Naive thymus-derived CD4-positive, alpha-beta T cell (primary cell): ENCODE data around the gene APP. TPM values are rescaled to one million over a fixed set of nuclear protein-coding genes. Genes with fewer than 3 reads are reported as not detected.

ENCODE experiments used
- ATAC-seq: fragments of 150-1000 bp; cut with Tn5 transposase; 2 replicates; pipeline ENCODE4 v1.10.0; 2021; ENCODE audit warnings: mild to moderate bottlenecking, moderate library complexity
- CTCF ChIA-PET: fragments of 350-600 bp; sonication (Branson Sonifier 250); formaldehyde crosslinking; loops from one replicate; lab custom pipeline; 2021; ENCODE audit warnings: antibody characterized with exemption; lab: Charles Lee
- POLR2A ChIA-PET: fragments of 350-600 bp; sonication (Branson Sonifier 250); formaldehyde crosslinking; loops from one replicate; lab custom pipeline; 2021; ENCODE audit warnings: antibody characterized with exemption, inconsistent platforms; lab: Charles Lee
- DNase-seq, 9 donors: peaks; one replicate each; pipeline versions ENCODE4 v3.0.0 to v3.0.0-alpha.2; 2020 to 2022; ENCODE audit warnings: mixed read lengths in 1 of 9
- H3K27ac ChIP-seq: one replicate; pipeline ENCODE4 v1.7.0; 2013; ENCODE audit warnings: mild to moderate bottlenecking, low read depth, low read length, moderate library complexity
- H3K27me3 ChIP-seq, 2 donors: one replicate each; pipeline ENCODE4 v1.7.0; 2013; ENCODE audit warnings: low read length in 2 of 2, mild to moderate bottlenecking in 2 of 2, moderate library complexity in 2 of 2; ENCODE audit not compliant: control insufficient read depth in 2 of 2, insufficient read depth in 2 of 2
- H3K36me3 ChIP-seq, 3 experiments: 1 replicate in 2 of 3; 2 replicates in 1 of 3; pipeline ENCODE4 v1.7.0; 2013; ENCODE audit warnings: low read length in 3 of 3, mild to moderate bottlenecking in 3 of 3, moderate library complexity in 1 of 3; ENCODE audit not compliant: insufficient read depth in 3 of 3, control insufficient read depth in 2 of 3
- H3K4me1 ChIP-seq, 2 donors: one replicate each; pipeline ENCODE4 v1.7.0; 2013; ENCODE audit warnings: low read length in 2 of 2, mild to moderate bottlenecking in 2 of 2, moderate library complexity in 1 of 2; ENCODE audit not compliant: control insufficient read depth in 2 of 2, insufficient read depth in 2 of 2
- H3K4me3 ChIP-seq: 2 replicates; pipeline ENCODE4 v1.7.0; 2013; ENCODE audit warnings: mild to moderate bottlenecking, low read length
- H3K9me3 ChIP-seq, 3 experiments: 1 replicate in 2 of 3; 2 replicates in 1 of 3; pipeline ENCODE4 v1.7.0; 2013; ENCODE audit warnings: low read length in 3 of 3; ENCODE audit not compliant: control insufficient read depth in 2 of 3
- H3K27ac Mint-ChIP-seq, 9 donors: one replicate each; pipeline ENCODE4 v1.8.0; 2020 to 2022; ENCODE audit warnings: mixed read lengths in 9 of 9, mild to moderate bottlenecking in 8 of 9, moderate library complexity in 5 of 9, inconsistent platforms in 2 of 9
- H3K27me3 Mint-ChIP-seq, 5 donors: one replicate each; pipeline ENCODE4 v1.8.0; 2021 to 2022; ENCODE audit warnings: mixed read lengths in 5 of 5, mild to moderate bottlenecking in 1 of 5
- H3K36me3 Mint-ChIP-seq, 5 donors: one replicate each; pipeline ENCODE4 v1.8.0; 2020 to 2022; ENCODE audit warnings: mixed read lengths in 5 of 5, mild to moderate bottlenecking in 3 of 5, inconsistent platforms in 1 of 5
- H3K4me1 Mint-ChIP-seq, 7 donors: one replicate each; pipeline ENCODE4 v1.8.0; 2020 to 2022; ENCODE audit warnings: mixed read lengths in 7 of 7, mild to moderate bottlenecking in 3 of 7, inconsistent platforms in 1 of 7
- H3K4me3 Mint-ChIP-seq, 10 donors: one replicate each; pipeline ENCODE4 v1.8.0; 2020 to 2022; ENCODE audit warnings: mild to moderate bottlenecking in 10 of 10, mixed read lengths in 10 of 10, moderate library complexity in 6 of 10, inconsistent platforms in 2 of 10
- H3K9me3 Mint-ChIP-seq, 11 donors: one replicate each; pipeline ENCODE4 v1.8.0; 2020 to 2022; ENCODE audit warnings: mixed read lengths in 11 of 11, mild to moderate bottlenecking in 4 of 11, inconsistent platforms in 1 of 11, moderate library complexity in 1 of 11
- intact Hi-C, 2 donors: fragments of 100-400 bp; cut with micrococcal nuclease; formaldehyde crosslinking; loops; one replicate each; pipeline ENCODE4 v1.15.1; 2023
- polyA plus RNA-seq, 2 donors: library from polyadenylated mRNA; unstranded; fragments of 300-500 nt; fragmentation: Illumina TruSeq; gene quantifications; one replicate each; pipeline ENCODE4 v1.2.3, GENCODE V29; 2021
- total RNA-seq, 6 experiments: library from RNA in 5 of 6; stranded (reverse) in 5 of 6; gene quantifications; 1 replicate in 5 of 6; 2 replicates in 1 of 6; pipeline ENCODE4 v1.2.3 and lab custom pipeline; 2021 to 2026

Gene APP
- total and polyA plus RNA-seq, 7 experiments from 2014 or later, result 19.8 to 68.0 (median 54.9) TPM

DNA sequence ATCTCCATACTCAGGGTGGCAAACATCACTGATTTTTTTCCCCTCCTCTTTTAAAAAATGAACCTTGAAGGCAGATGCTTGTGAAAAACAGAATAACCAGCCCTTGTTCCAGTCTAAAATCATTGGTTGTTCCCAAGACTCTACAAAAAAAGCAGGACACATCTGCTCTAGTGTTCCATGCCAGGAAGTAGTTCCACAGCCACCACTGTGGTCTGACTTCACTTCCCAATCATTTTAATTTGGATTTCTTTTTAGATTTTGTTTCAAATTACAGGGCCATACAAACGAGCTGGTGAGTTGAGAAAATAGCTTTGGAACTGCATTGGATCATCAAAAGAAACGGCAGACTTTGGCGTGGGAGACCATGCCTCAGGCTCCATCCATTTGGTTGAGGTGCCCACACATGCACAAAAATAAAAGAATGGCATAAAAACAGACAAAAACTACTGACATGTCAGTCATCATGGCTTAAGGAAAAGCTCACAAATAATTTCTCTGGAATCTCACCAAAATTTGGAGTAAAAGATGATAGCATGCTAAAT, 225.8 kb downstream of the APP start:
- Mint-ChIP-seq H3K27ac (no peak overlapping the region), H3K4me3 (no peak overlapping the region), H3K36me3 (peaks cover 2 to 35% (median 22%) of the 10 kb centered on the region in 5 donors), H3K9me3 (no peaks in the 10 kb centered on the region), H3K27me3 (no peaks in the 10 kb centered on the region), H3K4me1 (no peaks in the 10 kb centered on the region)
- no peaks in the 10 kb centered on the region for H3K9me3 ChIP-seq
- ATAC-seq (no peak), DNase-seq (no peak)
- CTCF ChIA-PET, result no interaction called here
- POLR2A ChIA-PET, result no interaction called here
- no peaks in the 10 kb centered on the region for H3K27me3 ChIP-seq
- H3K27ac ChIP-seq, result no peak overlapping the region
- H3K36me3 ChIP-seq, result no peaks in the 10 kb centered on the region
- no peaks in the 10 kb centered on the region for H3K4me1 ChIP-seq
- intact Hi-C loops, result no loop called here
- no peak overlapping the region for H3K4me3 ChIP-seq

DNA sequence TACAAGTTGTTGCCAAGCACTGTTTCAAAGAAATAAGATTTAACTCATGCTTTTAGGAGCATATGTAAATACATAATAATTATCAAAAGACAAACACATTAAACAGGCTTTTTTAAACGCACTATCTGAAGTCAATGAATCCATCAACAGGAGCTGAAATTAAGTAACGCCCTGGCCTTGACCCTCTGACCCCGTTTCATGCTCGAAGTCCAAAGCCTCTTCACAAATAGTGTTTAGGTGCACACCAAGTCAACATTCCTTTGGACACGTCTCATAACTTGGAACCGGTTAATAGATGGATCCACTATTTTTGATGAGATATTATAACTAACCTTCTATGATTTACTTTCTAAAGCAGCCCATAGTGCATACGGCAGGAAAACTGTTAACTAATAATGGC, 226.5 kb downstream of the APP start:
- POLR2A ChIA-PET, result no interaction called here
- Histone ChIP-seq H3K9me3 (no peaks in the 10 kb centered on the region), H3K4me3 (no peak overlapping the region), H3K36me3 (no peaks in the 10 kb centered on the region), H3K4me1 (no peaks in the 10 kb centered on the region), H3K27me3 (no peaks in the 10 kb centered on the region), H3K27ac (no peak overlapping the region)
- ATAC-seq, result no peak
- Mint-ChIP-seq H3K27me3 (no peaks in the 10 kb centered on the region), H3K27ac (no peak overlapping the region), H3K4me3 (no peak overlapping the region), H3K9me3 (no peaks in the 10 kb centered on the region), H3K4me1 (no peaks in the 10 kb centered on the region), H3K36me3 (peaks cover 2 to 34% (median 17%) of the 10 kb centered on the region in 5 donors)
- CTCF ChIA-PET, result no interaction called here
- no peak for DNase-seq
- intact Hi-C loops, result no loop called here

DNA sequence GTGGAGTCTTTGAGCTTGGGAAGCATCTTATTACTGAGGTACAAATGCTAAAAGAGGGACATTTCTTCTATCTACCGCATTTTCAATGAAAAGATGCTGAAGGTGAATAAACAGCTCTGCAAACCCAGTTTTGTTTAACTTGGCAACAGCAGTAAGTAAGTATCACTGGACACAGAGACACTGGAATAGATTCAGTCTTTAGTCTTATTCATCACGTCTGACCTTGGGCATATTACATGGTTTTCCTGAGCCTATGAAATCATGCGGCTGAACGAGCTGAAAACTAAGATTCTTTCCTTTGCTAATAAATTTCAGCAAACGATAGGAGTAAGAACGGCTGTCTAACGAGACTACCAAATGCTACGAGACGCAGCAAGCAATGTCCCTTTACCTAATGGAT, 228.4 kb downstream of the APP start:
- ChIA-PET POLR2A (no interaction called here), CTCF (no interaction called here)
- Histone ChIP-seq H3K4me1 (no peaks in the 10 kb centered on the region), H3K27ac (no peak overlapping the region), H3K9me3 (no peaks in the 10 kb centered on the region), H3K27me3 (no peaks in the 10 kb centered on the region), H3K36me3 (no peaks in the 10 kb centered on the region), H3K4me3 (no peak overlapping the region)
- intact Hi-C loops, result no loop called here
- no peak overlapping the region for H3K27ac Mint-ChIP-seq
- peaks cover 0 to 23% (median 11%) of the 10 kb centered on the region in 5 donors for H3K36me3 Mint-ChIP-seq
- H3K4me1 Mint-ChIP-seq, result no peaks in the 10 kb centered on the region
- H3K4me3 Mint-ChIP-seq, result no peak overlapping the region
- H3K27me3 Mint-ChIP-seq, result no peaks in the 10 kb centered on the region
- ATAC-seq (no peak), DNase-seq (no peak)
- H3K9me3 Mint-ChIP-seq, result no peaks in the 10 kb centered on the region

DNA sequence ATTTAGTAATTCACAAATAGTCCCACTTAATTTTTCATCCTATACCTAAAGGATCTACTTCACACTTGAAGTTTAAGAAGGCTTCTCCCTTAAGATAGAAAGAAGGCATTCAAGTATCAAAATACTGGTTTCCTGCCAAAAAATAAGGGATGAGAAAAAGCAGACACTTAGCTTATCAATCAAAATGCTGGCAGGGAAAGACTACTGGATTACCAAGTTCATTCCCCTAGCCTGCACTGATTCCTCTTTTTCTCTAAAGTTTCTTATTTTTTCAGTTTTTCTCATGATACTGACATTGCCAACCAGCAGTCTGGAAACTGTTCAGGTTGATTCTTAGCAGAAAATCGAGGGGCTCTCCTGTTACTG, 231.2 kb downstream of the APP start:
- ChIA-PET POLR2A (no interaction called here), CTCF (no interaction called here)
- Mint-ChIP-seq H3K4me3 (no peak overlapping the region), H3K9me3 (no peaks in the 10 kb centered on the region), H3K36me3 (peaks cover 0 to 11% (median 4%) of the 10 kb centered on the region in 5 donors), H3K4me1 (peaks cover 0 to 10% (median 2%) of the 10 kb centered on the region in 7 donors), H3K27me3 (no peaks in the 10 kb centered on the region), H3K27ac (no peak overlapping the region)
- H3K36me3 ChIP-seq, result no peaks in the 10 kb centered on the region
- H3K9me3 ChIP-seq, result no peaks in the 10 kb centered on the region
- no peak overlapping the region for H3K4me3 ChIP-seq
- H3K4me1 ChIP-seq, result no peaks in the 10 kb centered on the region
- no peak overlapping the region for H3K27ac ChIP-seq
- no peak for DNase-seq
- no peak for ATAC-seq
- H3K27me3 ChIP-seq, result no peaks in the 10 kb centered on the region
- intact Hi-C loops, result no loop called here

DNA sequence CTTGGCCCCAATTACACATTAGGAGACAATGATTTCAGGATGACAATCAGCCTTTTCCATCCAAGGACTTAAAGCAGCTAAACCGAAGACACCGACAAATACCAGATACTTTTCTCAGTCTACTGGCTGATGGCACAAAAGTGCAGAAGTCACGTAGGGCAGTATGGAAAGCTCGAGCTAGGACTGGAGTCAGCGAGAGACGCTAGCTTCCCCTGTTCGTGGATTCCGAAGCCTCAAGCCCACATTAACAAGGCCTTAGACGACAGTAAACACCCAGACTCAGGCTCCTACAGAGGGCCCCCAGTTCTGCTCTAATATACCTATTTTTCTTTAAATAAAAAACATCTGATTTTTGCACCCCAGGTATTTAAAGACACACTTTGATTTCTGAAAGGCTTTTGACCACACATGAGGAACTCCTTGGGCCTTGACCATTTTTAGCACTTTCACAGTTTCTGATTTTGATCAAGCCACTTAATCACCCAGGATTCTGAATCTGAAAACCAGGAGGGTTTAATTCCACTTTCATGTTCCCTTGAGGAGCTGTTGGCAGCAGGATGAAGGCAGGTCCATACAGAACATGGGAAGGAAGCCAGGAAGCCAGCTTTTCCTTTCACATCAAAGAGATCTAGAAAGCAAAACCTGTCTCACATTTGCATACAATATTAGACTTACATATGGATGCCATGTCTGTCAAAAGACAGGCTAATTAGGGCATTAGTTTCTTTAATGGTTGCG, 231.7 kb downstream of the APP start:
- Mint-ChIP-seq H3K27ac (no peak overlapping the region), H3K9me3 (no peaks in the 10 kb centered on the region), H3K36me3 (peaks cover 0 to 13% (median 7%) of the 10 kb centered on the region in 5 donors), H3K4me1 (peaks cover 0 to 10% (median 2%) of the 10 kb centered on the region in 7 donors), H3K27me3 (no peaks in the 10 kb centered on the region), H3K4me3 (no peak overlapping the region)
- Histone ChIP-seq H3K9me3 (no peaks in the 10 kb centered on the region), H3K27ac (no peak overlapping the region), H3K36me3 (no peaks in the 10 kb centered on the region), H3K4me3 (no peak overlapping the region), H3K4me1 (no peaks in the 10 kb centered on the region), H3K27me3 (no peaks in the 10 kb centered on the region)
- CTCF ChIA-PET, result no interaction called here
- intact Hi-C loops, result no loop called here
- no peak for ATAC-seq
- DNase-seq, result no peak
- POLR2A ChIA-PET, result no interaction called here

DNA sequence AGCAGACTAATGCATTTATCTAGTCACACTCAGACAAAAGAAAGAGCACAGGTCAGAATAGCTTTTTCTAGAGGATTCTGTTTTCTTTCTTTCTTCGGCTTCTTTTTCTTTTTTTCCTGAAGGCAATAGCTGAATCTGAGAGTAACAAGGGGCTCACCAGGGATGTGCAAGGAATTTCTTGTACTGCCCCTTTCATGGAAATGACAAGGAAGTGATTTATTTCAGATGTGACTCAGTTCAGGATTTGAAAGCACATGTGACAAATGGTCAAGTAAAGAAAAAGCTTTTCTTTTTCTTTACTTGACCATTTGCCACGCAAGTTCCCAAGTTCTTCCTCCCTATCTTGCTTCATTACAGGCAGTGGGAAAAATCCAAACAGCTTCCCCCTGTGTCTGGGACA, 233.8 kb downstream of the APP start:
- ChIA-PET CTCF (no interaction called here), POLR2A (no interaction called here)
- Histone ChIP-seq H3K4me3 (no peak overlapping the region), H3K36me3 (no peaks in the 10 kb centered on the region), H3K4me1 (no peaks in the 10 kb centered on the region), H3K27me3 (no peaks in the 10 kb centered on the region), H3K9me3 (no peaks in the 10 kb centered on the region), H3K27ac (no peak overlapping the region)
- H3K4me3 Mint-ChIP-seq, result no peak overlapping the region
- H3K36me3 Mint-ChIP-seq, result peaks cover 0 to 20% (median 8%) of the 10 kb centered on the region in 5 donors
- no peak overlapping the region for H3K27ac Mint-ChIP-seq
- intact Hi-C loops, result no loop called here
- peaks cover 0 to 10% (median 2%) of the 10 kb centered on the region in 7 donors for H3K4me1 Mint-ChIP-seq
- no peak for ATAC-seq
- H3K9me3 Mint-ChIP-seq, result no peaks in the 10 kb centered on the region
- no peaks in the 10 kb centered on the region for H3K27me3 Mint-ChIP-seq
- no peak for DNase-seq

DNA sequence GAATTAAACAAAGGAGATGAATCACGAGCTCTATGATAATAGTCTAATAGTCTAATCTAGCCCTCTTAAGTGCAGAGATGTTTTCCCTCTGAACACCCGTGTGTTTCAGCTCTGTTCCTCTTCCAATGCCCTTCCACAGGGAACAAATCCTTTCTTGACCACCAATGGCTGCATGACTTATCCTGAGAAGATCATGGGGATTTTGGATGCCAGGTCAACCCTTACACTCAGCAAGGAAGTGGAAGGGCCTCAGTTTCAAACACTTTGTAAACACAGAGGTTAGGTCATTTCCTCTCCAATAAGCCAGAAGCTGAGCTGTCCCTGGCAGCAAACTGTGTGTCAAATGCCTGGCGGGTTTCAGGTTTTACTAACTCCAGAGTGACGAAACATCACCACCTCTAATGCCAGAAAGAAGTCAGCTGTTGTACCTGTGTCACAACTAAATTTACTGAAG, 235.8 kb downstream of the APP start:
- POLR2A ChIA-PET, result no interaction called here
- ATAC-seq, result no peak
- CTCF ChIA-PET, result no interaction called here
- H3K36me3 ChIP-seq, result no peaks in the 10 kb centered on the region
- H3K9me3 ChIP-seq, result no peaks in the 10 kb centered on the region
- no peak for DNase-seq
- Mint-ChIP-seq H3K4me3 (peak overlapping the region in 1 of 10 donors; percentile 49), H3K9me3 (no peaks in the 10 kb centered on the region), H3K4me1 (peaks cover 0 to 10% (median 4%) of the 10 kb centered on the region in 7 donors), H3K27me3 (no peaks in the 10 kb centered on the region), H3K27ac (peak overlapping the region in 3 of 9 donors; percentile 6 to 92 (median 21)), H3K36me3 (peaks cover 3 to 34% (median 8%) of the 10 kb centered on the region in 5 donors)
- intact Hi-C loops, result no loop called here
- H3K27ac ChIP-seq, result no peak overlapping the region
- H3K27me3 ChIP-seq, result no peaks in the 10 kb centered on the region
- no peak overlapping the region for H3K4me3 ChIP-seq
- H3K4me1 ChIP-seq, result no peaks in the 10 kb centered on the region
